RPMI7951 (cell line): ENCODE results near the gene MPZL1. TPM values are rescaled to one million over a fixed set of nuclear protein-coding genes. Genes with fewer than 3 reads are reported as not detected.

Experiments used
- total RNA-seq: library from RNA; depleted of rRNA; stranded (reverse); fragments of >200 nt; shearing (Covaris generic); gene quantifications from 2 replicates; pipeline ENCODE4 v1.2.3, GENCODE V29; 2014; rRNA removed

MPZL1 gene
- total RNA-seq, 1 experiment from 2014 or later, result 59.1 TPM

Other genes starting within 250 kb of the MPZL1 start
- gene CD247, start 203.5 kb upstream of the MPZL1 start, total RNA-seq, result 0.20 TPM in 1 of 2 replicates, not detected in the other
- gene CREG1, start 168.2 kb upstream of the MPZL1 start, total RNA-seq, result 56.9 and 63.8 TPM in 2 replicates
- gene RCSD1, start 91.8 kb upstream of the MPZL1 start, total RNA-seq, result 0.12 and 0.59 TPM in 2 replicates
- gene ADCY10, start 192.2 kb downstream of the MPZL1 start, total RNA-seq, result under 0.01 and 0.20 TPM in 2 replicates
- 34.8 and 42.7 TPM in 2 replicates for gene DCAF6, start 214.7 kb downstream of the MPZL1 start, total RNA-seq
- 55.2 and 65.0 TPM in 2 replicates for gene MPC2, start 215.1 kb downstream of the MPZL1 start, total RNA-seq